Astrocyte of the spinal cord (primary cell): ENCODE measurements around the gene MYBPH.
A peak's percentile ranks its signal among the peaks of the same experiment; 100 is the strongest.

ENCODE experiments used
- DNase-seq: peaks from one replicate; pipeline ENCODE4 v3.0.0; 2011; ENCODE audit warnings: low read depth, low spot score
- H3K4me3 ChIP-seq: 2 replicates; pipeline ENCODE4 v1.5.1; 2011; ENCODE audit warnings: low read depth, mild to moderate bottlenecking, low read length, moderate library complexity
- in situ Hi-C: cut with HindIII; loops from 2 replicates; pipeline ENCODE4 v1.10.0; 2017; ENCODE audit warnings: low sequenced_read_pairs
- TF ChIP-seq, protein P1 (sequence below): IDR thresholded peaks from 2 replicates; pipeline ENCODE4 v1.5.1; 2012; ENCODE audit warnings: low read depth, mild to moderate bottlenecking, low read length, inconsistent platforms

MYBPH gene

DNA sequence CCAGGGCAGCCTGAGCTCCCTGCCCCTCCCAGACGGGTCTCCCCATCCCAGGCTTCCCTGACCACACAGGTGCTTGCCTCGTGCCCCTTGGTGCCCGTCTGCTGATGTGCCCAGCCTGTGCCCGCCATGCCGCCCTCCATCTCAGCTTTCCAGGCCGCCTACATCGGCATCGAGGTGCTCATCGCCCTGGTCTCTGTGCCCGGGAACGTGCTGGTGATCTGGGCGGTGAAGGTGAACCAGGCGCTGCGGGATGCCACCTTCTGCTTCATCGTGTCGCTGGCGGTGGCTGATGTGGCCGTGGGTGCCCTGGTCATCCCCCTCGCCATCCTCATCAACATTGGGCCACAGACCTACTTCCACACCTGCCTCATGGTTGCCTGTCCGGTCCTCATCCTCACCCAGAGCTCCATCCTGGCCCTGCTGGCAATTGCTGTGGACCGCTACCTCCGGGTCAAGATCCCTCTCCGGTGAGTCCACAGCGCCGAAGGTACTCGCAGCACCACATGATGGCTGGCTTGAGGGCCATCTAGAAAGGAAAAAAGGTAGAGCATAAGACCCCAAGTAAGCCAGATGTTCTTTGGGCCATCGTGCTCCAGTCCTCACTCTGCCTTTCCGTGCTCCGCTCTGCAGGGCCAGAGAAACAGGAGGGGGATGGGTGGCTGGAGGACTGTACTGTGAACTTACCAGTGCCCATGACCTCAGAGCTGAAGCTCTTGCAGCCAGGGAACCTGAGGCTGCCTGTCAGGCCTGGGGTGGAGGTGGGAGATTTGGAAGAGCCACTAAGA is 46.7 kb downstream of the MYBPH start:
- no peak for DNase-seq
- in situ Hi-C loops, result no loop called here
- H3K4me3 ChIP-seq, result no peak overlapping the region
- TF ChIP-seq, protein P1, sequence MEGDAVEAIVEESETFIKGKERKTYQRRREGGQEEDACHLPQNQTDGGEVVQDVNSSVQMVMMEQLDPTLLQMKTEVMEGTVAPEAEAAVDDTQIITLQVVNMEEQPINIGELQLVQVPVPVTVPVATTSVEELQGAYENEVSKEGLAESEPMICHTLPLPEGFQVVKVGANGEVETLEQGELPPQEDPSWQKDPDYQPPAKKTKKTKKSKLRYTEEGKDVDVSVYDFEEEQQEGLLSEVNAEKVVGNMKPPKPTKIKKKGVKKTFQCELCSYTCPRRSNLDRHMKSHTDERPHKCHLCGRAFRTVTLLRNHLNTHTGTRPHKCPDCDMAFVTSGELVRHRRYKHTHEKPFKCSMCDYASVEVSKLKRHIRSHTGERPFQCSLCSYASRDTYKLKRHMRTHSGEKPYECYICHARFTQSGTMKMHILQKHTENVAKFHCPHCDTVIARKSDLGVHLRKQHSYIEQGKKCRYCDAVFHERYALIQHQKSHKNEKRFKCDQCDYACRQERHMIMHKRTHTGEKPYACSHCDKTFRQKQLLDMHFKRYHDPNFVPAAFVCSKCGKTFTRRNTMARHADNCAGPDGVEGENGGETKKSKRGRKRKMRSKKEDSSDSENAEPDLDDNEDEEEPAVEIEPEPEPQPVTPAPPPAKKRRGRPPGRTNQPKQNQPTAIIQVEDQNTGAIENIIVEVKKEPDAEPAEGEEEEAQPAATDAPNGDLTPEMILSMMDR, result no peak

DNA sequence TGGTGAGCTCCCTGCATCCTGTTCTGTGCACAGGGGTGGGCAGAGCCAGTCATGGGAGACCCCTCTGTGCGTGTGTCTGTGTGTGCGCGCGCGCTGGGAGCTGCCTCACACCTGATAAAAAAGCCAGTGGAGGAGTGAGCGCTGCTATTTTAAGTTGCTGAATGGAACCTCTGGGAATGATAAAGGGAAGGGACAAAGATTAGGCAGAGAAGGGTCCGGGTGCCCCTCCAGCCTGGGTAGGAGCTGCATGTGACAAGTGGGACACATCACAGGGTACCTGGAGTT is 47.3 kb downstream of the MYBPH start:
- TF ChIP-seq, protein P1, result no peak
- peak overlapping the region; percentile 32 for H3K4me3 ChIP-seq
- in situ Hi-C loops, result no loop called here
- no peak for DNase-seq

DNA sequence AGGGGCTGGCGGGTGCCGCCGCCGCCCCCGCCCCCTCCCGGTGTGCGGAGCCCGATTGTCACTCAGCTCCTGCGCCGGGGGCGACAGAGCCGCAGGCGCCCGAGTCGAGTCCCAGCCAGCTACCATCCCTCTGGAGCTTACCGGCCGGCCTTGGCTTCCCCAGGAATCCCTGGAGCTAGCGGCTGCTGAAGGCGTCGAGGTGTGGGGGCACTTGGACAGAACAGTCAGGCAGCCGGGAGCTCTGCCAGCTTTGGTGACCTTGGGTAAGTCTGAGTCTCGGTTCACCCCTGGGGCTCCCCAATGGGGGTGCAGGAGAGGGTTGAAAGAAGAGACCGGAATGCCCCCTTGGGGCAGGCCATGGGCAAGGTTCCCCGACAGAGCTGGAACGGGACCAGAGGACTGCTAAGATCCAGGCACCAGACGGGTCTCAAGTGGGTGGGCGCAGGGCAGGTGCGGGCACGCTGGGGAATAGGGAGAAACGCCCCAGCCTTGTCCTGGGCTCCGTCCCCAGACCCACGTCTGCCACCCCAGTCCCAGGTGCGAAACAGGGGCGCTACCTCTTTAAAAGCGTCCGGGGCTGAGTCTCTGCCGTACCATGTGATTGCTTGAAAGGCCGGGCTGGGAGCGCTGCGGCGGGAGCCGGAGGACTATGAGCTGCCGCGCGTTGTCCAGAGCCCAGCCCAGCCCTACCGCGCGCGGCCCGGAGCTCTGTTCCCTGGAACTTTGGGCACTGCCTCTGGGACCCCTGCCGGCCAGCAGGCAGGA is 47.8 kb downstream of the MYBPH start, which contains the start of gene ADORA1:
Gene ADORA1, plus strand, starts transcription at position 61 of the 765 bp plus-strand sequence. CDS start 1,116 bp downstream, outside the sequence.
- TF ChIP-seq, protein P1, result no peak
- peak; percentile 37 for DNase-seq
- peak within 1 kb of the TSS; percentile 32 for H3K4me3 ChIP-seq
- in situ Hi-C loops, result no loop called here

DNA sequence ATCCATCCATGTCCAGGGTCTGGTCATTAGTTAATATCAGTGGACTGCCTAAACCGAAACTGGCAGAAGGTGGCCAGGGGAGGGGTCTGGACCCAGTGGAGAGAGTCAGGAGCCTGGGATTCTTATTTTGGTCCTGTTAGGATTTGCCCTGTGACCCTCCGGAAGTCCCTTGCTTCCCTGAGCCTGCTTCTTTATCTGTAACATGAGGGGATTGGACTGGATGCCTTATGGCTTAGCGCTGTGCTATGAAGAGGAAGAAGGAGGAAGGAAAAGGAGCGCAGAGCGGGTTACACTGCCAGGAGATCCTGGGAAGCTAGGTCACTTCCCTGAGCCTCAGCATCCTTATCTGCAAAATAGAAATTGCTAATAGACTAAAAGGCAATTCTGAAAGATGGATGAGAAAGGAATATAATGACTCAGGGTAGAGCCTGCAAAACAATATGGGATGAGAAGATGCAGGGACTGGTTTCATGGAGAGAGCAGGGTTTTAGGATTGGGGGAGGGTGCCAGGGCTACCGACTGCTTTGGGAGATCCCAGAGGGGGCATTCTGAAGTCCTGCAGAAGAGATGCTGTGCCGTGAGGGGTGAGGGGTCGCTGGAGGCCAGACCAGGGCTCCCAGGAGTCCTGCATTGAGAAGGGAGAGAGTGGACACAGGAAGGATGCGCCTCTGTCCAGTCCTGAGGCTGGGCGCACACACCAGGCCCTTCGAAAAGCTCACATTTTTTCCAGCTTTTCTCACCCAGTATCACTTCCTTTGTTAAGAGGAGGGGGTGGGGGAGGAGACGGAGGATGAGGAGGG is 48.6 kb downstream of the MYBPH start:
- no peak for DNase-seq
- peak overlapping the region; percentile 32 for H3K4me3 ChIP-seq
- in situ Hi-C loops, result no loop called here
- TF ChIP-seq, protein P1, result no peak

DNA sequence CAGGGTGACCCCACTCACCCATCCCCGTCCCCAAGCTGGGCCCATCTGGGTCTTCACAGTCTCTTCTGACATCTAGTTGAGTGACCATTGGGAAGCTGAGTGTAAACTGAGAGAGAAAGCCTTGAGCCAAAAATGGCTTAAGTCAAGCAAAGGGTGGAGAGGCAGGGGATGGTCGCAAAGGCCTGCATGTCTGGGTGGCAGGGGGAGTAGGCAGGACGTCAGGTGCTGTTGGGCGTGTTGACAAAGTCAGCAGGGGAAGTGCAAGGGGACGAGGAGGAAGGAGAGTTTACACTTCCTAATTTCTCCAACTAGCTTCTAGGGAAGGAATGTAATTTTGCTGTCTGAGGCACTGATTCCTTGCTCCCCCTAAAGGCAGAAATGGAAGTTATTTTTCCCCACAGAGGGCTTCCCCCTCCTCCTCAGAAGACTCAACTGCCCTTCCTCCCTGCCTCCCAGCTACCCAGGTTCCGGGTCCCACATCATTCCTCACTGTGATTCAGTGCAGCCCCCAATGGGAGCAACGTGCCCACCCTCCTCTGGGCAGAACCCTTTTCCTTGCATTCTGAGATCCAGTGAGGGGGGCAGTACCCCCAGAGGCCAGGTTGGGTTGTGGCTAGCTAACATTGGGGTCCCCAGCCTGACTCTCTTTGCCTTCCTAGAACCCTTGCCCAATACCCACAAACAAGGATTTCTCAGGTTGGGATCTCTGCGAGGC is 49.3 kb downstream of the MYBPH start:
- TF ChIP-seq, protein P1, result peak; percentile 51
- no peak overlapping the region for H3K4me3 ChIP-seq
- DNase-seq, result no peak
- in situ Hi-C loops, result no loop called here
